GM19240 (cell line): Measurements from ENCODE around the gene OR1K1.
"Not testable (repeated sequence)": the region's sequence is repeated elsewhere in the genome, so short reads cannot be mapped to it uniquely, and the experiment has no call there.

Source experiments
- DNase-seq: peaks from one replicate; pipeline ENCODE4 v3.0.0; 2011; ENCODE audit warnings: low spot score; ENCODE audit not compliant: insufficient read length

Gene OR1K1, protein sequence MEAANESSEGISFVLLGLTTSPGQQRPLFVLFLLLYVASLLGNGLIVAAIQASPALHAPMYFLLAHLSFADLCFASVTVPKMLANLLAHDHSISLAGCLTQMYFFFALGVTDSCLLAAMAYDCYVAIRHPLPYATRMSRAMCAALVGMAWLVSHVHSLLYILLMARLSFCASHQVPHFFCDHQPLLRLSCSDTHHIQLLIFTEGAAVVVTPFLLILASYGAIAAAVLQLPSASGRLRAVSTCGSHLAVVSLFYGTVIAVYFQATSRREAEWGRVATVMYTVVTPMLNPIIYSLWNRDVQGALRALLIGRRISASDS

DNA sequence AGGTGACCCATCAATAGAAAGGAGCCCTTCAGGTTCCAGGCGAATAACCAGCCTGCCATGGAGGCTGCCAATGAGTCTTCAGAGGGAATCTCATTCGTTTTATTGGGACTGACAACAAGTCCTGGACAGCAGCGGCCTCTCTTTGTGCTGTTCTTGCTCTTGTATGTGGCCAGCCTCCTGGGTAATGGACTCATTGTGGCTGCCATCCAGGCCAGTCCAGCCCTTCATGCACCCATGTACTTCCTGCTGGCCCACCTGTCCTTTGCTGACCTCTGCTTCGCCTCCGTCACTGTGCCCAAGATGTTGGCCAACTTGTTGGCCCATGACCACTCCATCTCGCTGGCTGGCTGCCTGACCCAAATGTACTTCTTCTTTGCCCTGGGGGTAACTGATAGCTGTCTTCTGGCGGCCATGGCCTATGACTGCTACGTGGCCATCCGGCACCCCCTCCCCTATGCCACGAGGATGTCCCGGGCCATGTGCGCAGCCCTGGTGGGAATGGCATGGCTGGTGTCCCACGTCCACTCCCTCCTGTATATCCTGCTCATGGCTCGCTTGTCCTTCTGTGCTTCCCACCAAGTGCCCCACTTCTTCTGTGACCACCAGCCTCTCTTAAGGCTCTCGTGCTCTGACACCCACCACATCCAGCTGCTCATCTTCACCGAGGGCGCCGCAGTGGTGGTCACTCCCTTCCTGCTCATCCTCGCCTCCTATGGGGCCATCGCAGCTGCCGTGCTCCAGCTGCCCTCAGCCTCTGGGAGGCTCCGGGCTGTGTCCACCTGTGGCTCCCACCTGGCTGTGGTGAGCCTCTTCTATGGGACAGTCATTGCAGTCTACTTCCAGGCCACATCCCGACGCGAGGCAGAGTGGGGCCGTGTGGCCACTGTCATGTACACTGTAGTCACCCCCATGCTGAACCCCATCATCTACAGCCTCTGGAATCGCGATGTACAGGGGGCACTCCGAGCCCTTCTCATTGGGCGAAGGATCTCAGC lies at the start of gene OR1K1:
Gene OR1K1 (plus strand): TSS at position 58 of the 995 bp plus-strand sequence. CDS start 0 bp downstream, at position 58.
- DNase-seq: no peak

DNA sequence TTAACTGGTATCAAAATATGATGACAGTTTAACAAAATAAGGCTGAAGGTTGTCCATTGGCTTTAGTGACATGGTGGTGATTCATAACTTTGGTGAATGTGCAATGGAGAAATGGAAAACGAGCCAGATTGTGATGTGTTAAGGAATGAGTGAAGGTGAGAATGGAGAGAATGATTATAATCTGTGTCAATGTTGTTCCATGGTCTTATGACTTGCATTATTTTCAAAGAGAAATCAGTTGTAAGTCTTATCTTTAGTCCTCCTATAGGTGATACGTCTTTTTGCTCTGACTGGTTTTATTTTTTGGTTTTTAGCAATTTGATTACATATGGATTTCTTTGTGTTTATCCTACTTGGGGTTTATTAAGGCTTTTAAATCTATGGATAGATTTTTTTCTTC lies 45.1 kb upstream of the OR1K1 start:
- no peak for DNase-seq

DNA sequence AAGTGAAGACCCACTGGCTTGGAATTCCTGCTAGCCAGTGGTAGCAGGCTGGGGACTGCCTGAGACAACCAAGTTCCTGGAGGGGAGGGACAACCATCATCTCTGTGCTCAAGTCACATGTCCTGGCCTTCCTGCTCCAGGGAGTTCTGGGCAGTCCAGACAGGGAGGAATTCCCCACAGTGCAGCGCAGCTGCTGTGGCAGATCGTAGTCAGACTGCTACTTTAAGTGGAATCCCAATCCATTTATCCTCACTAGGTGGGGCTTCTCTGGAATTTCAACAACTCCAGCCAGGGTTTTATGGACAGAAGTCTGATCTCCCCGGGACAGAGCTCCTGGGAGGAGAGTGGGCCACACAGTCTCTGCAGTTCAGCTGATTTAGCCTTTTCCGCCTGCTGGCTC lies 32.1 kb upstream of the OR1K1 start:
- DNase-seq: no peak

DNA sequence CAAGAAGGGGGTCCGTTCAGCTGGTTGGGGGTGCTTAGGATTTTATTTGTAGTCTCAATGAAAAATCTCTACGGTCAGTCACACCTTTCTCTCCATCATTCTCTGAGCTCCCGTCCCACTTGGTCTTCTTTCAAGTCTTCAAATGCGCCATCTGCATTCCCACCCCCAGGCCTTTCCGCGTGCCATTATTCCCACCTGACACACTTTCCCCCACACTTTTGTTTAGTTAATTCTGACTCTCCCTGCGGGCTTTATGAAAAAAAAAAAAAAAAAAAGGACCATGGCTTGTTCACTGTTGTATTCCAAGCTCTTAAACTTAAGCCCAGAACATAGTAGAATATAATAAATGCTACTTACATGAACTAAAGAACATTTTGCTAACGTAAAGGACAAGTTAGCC lies 22.9 kb upstream of the OR1K1 start:
- DNase-seq: no peak

DNA sequence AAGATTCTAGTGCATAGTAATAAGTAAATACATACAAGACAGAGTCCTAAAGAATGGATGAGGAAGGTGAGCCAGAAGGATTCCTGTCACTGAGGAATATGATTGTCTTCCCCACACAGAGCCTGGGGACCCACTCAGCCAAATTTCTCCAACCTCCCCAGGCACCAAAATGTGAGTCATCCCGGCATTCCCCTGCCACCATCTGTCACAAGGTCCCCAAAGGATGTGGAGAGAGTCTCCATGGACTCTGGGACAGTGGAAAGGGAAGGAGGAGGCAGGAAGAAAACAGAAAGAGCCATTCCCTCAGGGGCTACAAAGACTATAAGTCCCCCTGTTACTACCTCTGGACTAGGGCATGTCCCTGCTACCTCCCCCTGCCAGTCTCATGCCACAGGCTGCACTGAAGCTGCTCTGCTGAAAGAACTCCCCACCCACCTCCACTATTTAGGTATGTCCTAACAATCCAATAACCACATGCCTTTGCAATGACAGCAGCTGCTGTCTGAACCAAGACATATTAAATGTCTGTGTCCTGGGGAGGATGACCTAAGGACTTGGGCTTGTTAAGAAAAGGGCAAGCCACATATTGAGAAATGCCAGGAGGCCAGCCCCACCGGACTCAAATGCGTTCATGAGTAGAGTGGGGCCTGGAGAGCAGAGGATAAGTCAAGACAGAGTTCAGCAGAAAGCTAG lies 21.8 kb upstream of the OR1K1 start:
- no peak for DNase-seq

DNA sequence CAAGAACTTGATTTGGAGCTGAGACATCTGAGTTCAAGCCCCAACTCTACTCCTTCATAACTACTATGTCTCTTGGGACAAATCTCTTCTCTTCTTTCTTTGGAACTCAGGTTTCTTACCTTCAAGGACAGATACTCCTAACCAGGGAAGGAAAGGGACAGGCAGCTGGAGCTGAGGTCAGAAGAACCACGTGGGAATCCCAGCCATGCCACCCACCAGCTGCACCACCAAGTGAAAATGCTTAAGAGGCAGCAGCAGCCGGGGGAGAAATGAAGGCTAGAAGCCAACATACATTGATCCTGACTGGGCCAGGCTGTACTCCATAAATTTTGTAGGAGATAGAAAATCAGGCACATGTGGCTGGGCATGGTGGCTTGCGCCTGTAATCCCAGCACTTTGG lies 20.7 kb upstream of the OR1K1 start:
- no peak for DNase-seq

DNA sequence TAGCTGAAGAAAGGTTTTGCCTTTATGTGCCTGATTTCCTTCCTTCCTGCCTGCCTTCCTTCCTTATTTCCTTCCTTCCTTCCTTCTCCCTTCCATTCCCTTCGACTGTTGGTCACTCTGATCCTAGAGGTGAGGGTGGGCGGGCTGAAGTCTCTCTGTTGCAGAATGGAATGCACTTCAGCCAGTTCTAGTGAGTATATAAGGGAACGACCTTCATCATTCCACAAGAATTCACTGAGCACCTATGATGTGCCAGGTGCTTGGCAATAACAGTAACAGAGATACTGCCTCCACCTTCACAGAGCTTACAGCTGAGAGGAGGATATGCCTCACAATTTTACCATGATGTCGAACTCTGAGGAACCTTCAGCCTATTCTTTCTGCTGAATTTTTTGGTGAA lies 19.9 kb upstream of the OR1K1 start:
- DNase-seq: no peak

DNA sequence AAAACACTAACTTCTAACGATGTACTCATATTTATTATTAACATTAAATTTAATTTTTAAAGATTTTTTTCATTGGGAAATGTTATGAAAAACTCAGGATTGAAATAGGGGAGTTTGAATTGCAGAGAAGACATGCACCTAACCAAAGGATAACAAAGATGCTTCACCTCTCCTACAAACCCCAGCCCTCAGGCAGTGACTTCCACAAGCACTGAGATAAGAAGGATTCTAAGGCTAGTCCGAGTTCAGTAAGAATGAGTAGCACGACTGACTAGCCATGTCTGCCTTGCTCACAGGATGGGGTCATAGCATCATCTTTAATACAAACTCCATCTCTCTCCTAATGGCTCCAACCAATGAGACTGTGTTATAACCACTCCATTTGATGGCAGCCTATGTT lies 18.3 kb upstream of the OR1K1 start:
- no peak for DNase-seq

DNA sequence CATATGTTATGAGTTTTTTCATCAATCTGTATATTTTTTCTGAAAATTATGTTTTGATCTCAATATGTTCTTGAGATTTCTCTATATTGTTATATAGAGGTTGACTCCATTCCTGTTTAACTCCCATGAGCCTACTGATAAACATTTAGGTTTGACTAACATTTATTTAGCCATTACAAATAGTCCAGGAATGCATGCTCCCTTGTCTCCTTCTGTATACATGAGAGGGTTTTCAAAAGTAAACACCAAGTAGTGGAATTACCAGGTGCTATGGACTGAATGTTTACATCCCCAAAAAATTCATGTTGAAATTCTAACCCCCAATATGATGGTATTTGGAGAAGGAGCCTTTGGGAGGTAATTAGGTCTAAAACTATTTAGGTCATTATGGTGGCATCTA lies 14.7 kb upstream of the OR1K1 start:
- DNase-seq: no peak

DNA sequence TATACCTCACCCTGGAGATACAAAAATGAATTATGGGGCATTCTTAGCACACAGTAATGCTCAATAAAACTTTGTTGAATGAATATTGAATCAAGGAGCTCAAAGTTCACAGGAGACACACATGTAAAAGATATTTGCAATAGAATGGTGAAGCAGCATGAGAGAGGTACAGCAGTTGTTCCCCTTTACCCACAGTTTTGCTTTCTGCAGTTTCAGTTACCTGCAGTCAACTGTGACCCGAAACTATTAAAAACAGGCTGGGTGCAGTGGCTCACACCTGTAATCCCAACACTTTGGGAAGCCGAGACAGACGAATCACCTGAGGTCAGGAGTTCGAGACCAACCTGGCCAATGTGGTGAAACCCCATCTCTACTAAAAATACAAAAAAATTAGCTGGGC lies 13.6 kb upstream of the OR1K1 start:
- DNase-seq: no peak

DNA sequence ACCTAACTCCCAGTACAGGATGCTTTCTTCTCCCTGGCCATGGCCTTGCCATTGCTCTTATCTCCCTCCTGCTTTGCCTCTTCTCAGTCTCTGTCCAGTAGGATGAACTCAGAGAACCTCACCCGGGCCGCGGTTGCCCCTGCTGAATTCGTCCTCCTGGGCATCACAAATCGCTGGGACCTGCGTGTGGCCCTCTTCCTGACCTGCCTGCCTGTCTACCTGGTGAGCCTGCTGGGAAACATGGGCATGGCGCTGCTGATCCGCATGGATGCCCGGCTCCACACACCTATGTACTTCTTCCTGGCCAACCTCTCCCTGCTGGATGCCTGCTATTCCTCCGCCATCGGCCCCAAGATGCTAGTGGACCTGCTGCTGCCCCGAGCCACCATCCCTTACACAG lies 11.1 kb upstream of the OR1K1 start, which contains the start of gene OR5C1:
Gene OR5C1 (plus strand): TSS at position 103 of the 400 bp plus-strand sequence. CDS start 0 bp downstream, at position 103.
- DNase-seq: no peak

DNA sequence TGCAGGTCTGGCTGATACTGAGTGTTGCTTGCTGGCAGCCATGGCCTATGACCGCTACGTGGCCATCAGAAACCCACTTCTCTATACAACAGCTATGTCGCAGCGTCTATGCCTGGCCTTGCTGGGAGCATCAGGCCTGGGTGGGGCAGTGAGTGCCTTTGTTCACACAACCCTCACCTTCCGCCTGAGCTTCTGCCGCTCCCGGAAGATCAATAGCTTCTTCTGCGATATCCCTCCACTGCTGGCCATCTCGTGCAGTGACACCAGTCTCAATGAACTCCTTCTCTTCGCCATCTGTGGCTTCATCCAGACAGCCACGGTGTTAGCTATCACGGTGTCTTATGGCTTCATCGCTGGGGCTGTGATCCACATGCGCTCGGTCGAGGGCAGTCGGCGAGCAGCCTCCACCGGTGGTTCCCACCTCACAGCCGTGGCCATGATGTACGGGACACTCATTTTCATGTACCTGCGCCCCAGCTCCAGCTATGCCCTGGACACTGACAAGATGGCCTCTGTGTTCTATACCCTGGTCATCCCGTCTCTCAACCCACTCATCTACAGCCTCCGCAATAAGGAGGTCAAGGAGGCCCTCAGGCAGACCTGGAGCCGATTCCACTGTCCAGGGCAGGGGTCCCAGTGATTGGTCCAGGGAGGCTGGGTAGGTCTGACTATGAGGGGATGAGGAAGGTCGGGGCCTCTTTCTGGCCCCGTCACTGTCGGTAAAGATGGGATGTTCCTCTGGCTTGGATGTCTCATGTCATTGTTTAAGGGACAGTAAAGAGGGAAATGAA lies 10.5 kb upstream of the OR1K1 start:
- no peak for DNase-seq

DNA sequence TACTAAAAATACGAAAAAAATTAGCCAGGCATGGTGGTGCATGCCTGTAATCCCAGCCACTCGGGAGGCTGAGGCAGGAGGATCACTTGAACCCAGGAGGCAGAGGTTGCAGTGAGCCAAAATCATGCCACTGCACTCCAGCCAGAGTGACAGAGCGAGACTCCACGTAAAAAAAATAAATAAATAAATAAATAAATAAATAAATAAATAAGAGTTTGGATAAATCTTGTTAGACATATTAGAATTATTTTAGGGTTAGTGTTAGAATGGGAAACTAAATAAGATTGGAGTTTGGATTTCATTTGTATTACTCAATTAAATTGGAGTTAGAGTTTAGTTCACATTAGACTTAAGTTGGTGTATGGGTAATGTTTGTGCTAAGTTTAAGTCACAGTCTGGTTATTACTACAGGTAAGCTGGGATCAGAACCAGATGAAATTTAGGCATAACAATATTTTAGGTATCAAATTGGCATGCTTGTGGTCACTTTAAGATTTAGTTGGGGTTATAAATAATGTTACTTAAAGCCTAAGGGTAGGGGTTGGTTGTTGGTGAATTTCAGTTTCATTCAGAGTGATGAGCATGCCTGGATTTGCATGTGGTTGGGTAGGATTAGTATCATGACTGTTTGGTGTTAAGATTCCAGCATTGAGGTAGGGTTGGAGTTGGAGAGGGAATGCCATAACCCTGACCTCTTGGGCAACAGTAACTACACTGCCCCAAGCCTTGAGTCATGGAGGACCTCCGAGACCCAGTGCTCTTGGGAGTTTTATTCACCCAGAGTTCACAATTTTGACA lies 7.9 kb upstream of the OR1K1 start:
- no peak for DNase-seq

DNA sequence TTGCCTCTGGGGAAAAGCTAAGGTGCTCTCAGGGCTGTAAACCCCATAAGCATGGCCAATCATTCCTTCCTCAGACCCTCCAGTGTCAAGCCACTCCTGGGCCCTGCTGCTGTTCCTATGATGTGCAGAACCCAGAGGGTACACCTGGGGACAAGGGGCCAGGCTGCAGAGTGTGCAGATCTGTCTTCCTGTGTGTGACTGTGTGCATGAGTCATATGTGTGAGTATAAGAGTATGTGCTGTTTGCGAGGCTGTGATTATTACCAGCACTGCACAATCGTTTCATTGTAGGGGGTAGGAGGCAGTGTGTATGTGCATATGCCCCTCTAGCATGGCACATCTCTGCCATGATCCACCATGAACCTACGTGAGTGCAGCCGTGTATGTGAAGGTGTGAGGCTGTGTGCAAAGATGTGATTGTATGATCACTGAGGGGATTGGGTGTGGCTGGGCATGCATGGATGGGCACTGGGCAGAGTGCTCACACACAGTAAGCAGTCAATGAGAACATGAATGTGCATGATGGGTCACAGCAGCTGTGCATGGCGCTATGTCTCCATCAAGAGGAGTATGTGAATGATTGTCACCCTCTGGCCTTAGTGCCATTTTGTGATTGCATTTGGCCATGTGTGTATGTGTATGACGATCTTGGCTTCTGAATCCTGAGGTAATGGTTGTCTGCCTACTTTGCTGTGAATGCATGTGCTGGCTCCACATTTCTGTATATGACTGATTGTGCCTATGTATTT lies 2.4 kb upstream of the OR1K1 start:
- no peak for DNase-seq

DNA sequence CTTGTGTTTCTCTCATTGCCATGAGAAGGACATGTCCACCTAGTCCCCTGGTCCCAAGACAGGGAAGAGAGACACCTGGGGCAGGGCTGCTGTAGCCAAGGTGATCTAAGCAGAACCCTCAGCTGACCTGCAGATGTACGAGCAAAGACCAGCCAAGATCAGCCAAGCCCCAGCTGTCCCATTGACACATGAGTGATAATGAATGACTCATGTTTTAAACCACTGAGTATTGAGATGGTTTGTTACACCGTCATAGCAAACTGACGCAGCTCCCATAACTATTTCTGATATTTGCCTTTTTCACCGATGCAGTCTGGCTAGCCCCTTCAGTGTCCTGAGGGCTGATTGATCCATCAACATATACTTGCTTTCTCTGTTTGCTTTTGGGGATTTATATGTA lies 6.7 kb downstream of the OR1K1 start:
- no peak for DNase-seq

DNA sequence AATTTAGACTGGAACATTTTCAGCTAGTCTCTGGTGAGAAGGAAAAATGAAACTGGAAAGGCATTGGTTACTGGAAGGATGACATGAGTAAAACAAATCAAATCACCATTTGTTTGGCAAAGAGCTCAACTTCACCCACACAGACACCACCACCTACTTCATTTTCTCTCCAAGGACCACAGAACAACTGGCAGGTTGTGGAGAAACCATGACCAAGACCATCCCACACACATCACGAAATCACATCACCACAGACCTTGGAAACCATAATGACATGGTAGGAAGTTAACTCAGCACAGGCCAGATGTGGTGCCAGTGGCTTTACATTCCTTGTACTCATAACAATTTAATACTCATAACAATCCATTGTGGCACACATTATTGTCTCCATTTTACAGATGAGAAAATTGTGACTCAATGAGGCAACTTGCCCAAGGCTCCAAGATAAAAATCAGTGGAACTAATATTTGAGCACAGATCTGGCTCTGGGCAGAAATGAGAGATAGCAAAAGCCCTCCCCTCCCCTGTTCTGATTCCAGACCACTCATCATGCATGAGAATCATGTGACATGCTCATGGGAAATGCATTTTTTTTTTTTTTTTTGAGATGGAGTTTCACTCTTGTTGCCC lies 7.5 kb downstream of the OR1K1 start:
- DNase-seq: no peak

DNA sequence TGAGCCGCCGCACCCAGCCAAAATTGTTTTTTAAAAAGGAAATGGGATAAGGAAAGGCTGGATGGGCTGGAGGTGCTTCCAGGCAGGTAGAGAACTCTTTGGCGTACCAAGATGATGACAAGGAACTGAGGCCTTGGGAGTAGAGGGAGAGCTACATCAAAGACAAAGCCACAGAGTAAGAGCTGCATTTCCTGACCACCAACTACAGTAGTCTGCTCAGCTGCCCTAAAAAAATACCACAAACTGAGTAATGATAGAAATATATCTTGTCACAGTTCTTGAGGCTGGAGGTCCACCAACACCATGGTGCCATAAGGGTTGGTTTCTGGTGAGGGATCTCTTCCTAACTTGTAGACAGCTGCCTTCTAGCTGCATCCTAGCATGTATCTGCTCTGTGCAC lies 8.2 kb downstream of the OR1K1 start:
- no peak for DNase-seq

DNA sequence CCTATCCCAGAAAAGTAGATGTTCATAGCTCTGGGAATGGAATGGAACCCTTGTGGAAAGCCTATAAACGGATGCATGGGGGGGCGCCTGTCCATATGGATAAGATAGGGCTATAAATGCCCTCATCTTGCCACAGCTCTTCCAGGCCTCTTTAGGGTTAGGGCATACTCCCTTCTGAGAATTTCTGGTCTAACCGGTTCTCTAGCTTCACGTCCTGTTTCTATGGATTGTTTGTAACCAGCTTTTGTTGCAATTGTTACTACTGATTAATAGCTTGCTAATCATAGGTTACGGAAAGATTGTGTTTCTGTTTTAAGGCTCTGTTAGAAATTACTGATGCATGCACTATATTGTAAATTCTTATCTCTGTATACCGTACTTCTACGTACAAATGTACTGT lies 9.3 kb downstream of the OR1K1 start:
- not testable (repeated sequence) for DNase-seq
